GM23338 (cell line): ENCODE measurements around the gene GGT7. TPM values are rescaled to one million over a fixed set of nuclear protein-coding genes. Genes with fewer than 3 reads are reported as not detected.
"Not testable (repeated sequence)": the region's sequence is repeated elsewhere in the genome, so short reads cannot be mapped to it uniquely, and the experiment has no call there.

Experiments used
- ATAC-seq: fragments of 200-7000 bp; cut with Tn5 transposase; 3 replicates; pipeline ENCODE4 v1.9.1; 2020
- DNase-seq: peaks from one replicate; pipeline ENCODE4 v3.0.0-alpha.2; 2015; ENCODE audit warnings: low spot score
- H2AFZ ChIP-seq: fragments of 200-600 bp; sonication (generic); 2 replicates; pipeline ENCODE4 v1.8.0; 2016; ENCODE audit warnings: antibody characterized with exemption, mild to moderate bottlenecking, moderate library complexity
- H3F3A ChIP-seq: fragments of 200-600 bp; sonication (generic); replicated peaks from 2 replicates; pipeline ENCODE4 v1.8.0; 2017; ENCODE audit warnings: antibody characterized with exemption, mixed run types, low read depth
- H3K27ac ChIP-seq: fragments of 200-600 bp; sonication (generic); 2 replicates; pipeline ENCODE4 v1.6.1; 2016; ENCODE audit warnings: low read depth
- H3K27me3 ChIP-seq: fragments of 200-600 bp; sonication (generic); 2 replicates; pipeline ENCODE4 v1.8.0; 2016; ENCODE audit warnings: mild to moderate bottlenecking, mixed run types, moderate library complexity; ENCODE audit not compliant: insufficient read depth
- H3K36me3 ChIP-seq: fragments of 200-600 bp; sonication (generic); 2 replicates; pipeline ENCODE4 v1.8.0; 2016; ENCODE audit warnings: mild to moderate bottlenecking; ENCODE audit not compliant: insufficient read depth
- H3K4me1 ChIP-seq: fragments of 200-600 bp; sonication (generic); 2 replicates; pipeline ENCODE4 v1.8.0; 2016; ENCODE audit warnings: mild to moderate bottlenecking, moderate library complexity; ENCODE audit not compliant: insufficient read depth
- H3K4me2 ChIP-seq: fragments of 200-600 bp; sonication (generic); 2 replicates; pipeline ENCODE4 v1.7.1; 2017; ENCODE audit warnings: mixed run types
- H3K4me3 ChIP-seq: fragments of 200-600 bp; sonication (generic); 2 replicates; pipeline ENCODE4 v1.6.1; 2016; ENCODE audit warnings: mixed run types
- H3K79me2 ChIP-seq: fragments of 200-600 bp; sonication (generic); replicated peaks from 2 replicates; pipeline ENCODE4 v1.8.0; 2017; ENCODE audit warnings: mild to moderate bottlenecking; ENCODE audit not compliant: insufficient read depth
- H3K9me2 ChIP-seq: fragments of 200-600 bp; sonication (generic); 2 replicates; pipeline ENCODE4 v1.8.0; 2017; ENCODE audit not compliant: insufficient read depth
- H4K20me1 ChIP-seq: fragments of 200-600 bp; sonication (generic); replicated peaks from 2 replicates; pipeline ENCODE4 v1.8.0; 2017; ENCODE audit warnings: mild to moderate bottlenecking; ENCODE audit not compliant: insufficient read depth
- H3K27ac Mint-ChIP-seq: 2 replicates; pipeline ENCODE4 v1.8.0; 2020; ENCODE audit warnings: inconsistent platforms, mild to moderate bottlenecking, moderate library complexity, mixed read lengths
- H3K27me3 Mint-ChIP-seq: 3 replicates; pipeline ENCODE4 v1.8.0; 2022; ENCODE audit warnings: low read depth, mild to moderate bottlenecking, moderate library complexity, mixed read lengths, inconsistent platforms; ENCODE audit not compliant: insufficient read depth, poor library complexity
- H3K36me3 Mint-ChIP-seq: 3 replicates; pipeline ENCODE4 v1.8.0; 2021; ENCODE audit warnings: low read depth, mild to moderate bottlenecking, inconsistent platforms, moderate library complexity, mixed read lengths
- H3K4me1 Mint-ChIP-seq: 3 replicates; pipeline ENCODE4 v1.8.0; 2020; ENCODE audit warnings: mild to moderate bottlenecking, inconsistent platforms, mixed read lengths
- H3K4me3 Mint-ChIP-seq: 3 replicates; pipeline ENCODE4 v1.8.0; 2021; ENCODE audit warnings: moderate library complexity, mild to moderate bottlenecking, inconsistent platforms, mixed read lengths
- H3K9me3 Mint-ChIP-seq: 3 replicates; pipeline ENCODE4 v1.8.0; 2020; ENCODE audit warnings: moderate library complexity, mild to moderate bottlenecking, inconsistent platforms, mixed read lengths
- CTCF ChIP-seq, 2 experiments: fragments of 200-600 bp in 1 of 2; sonication (generic) in 1 of 2; conservative IDR thresholded peaks; 2 replicates each; pipeline versions ENCODE4 v1.5.1 to v1.6.1; 2016 to 2017; ENCODE audit warnings: antibody characterized with exemption in 2 of 2, low read depth in 2 of 2, mild to moderate bottlenecking in 2 of 2, moderate library complexity in 1 of 2
- EZH2 ChIP-seq: fragments of 200-600 bp; sonication (generic); IDR thresholded peaks from one replicate; pipeline ENCODE4 v1.8.0; 2017; ENCODE audit warnings: antibody characterized with exemption, mild to moderate bottlenecking, low read depth; ENCODE audit not compliant: unreplicated experiment
- POLR2AphosphoS5 ChIP-seq: IDR thresholded peaks from 2 replicates; pipeline ENCODE4 v1.6.1; 2016; ENCODE audit warnings: antibody characterized with exemption, low read depth
- ZNF114 ChIP-seq: fragments of 250-450 bp; sonication (Bioruptor Pico); IDR thresholded peaks from 2 replicates; pipeline ENCODE4 v1.5.0; 2020; ENCODE audit warnings: mild to moderate bottlenecking, moderate library complexity
- polyA plus RNA-seq: library from polyadenylated mRNA; unstranded; fragments of >200 nt; fragmentation: Nextera tagmentation; extraction: Ambion mirVana; gene quantifications from 2 replicates; pipeline ENCODE4 v1.2.1, GENCODE V29; 2016
- total RNA-seq: library from RNA; depleted of rRNA; stranded (reverse); fragments of >200 nt; shearing (Covaris generic); gene quantifications from 2 replicates; pipeline ENCODE4 v1.2.3, GENCODE V29; 2014

GGT7 gene
- total and polyA plus RNA-seq, 2 experiments from 2014 or later: 23.6 to 24.6 TPM

DNA sequence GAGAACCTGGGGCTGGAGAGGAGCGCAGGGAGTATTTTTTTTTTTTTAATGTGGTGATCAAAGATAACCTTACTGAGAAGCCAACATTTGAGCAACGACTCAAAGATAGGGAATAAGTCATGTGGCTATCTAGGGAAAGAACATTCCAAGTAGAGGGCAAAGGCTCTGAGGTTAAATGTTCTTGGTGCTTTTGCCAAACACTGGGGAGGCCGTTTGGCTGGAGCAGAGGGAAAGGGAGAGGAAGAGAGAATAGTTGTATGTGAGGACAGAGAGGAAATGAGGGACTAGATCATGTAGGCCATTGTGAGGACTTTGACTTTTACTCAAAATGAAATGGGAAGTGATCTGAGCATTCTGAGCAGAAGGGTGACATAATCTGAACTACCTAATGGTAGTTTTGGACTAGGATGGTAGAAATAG, 31.6 kb upstream of the GGT7 start:
- Mint-ChIP-seq H3K4me1 (no peaks in the 10 kb centered on the region), H3K36me3 (peaks cover 7% of the 10 kb centered on the region), H3K9me3 (peaks cover 6% of the 10 kb centered on the region; the same call in 2 of the 3 replicates), H3K27ac (no peak overlapping the region), H3K4me3 (no peak overlapping the region), H3K27me3 (peaks cover 2% of the 10 kb centered on the region)
- Histone ChIP-seq H2AFZ (no peak overlapping the region), H4K20me1 (no peaks in the 10 kb centered on the region), H3K36me3 (no peaks in the 10 kb centered on the region), H3K79me2 (no peaks in the 10 kb centered on the region), H3K4me3 (no peak overlapping the region), H3K27ac (no peak overlapping the region), H3K9me2 (no peaks in the 10 kb centered on the region), H3F3A (0 out of 2 replicates have a peak, but pooled peaks cover 3% of the 10 kb centered on the region), H3K27me3 (no peaks in the 10 kb centered on the region), H3K4me2 (no peak overlapping the region), H3K4me1 (no peaks in the 10 kb centered on the region)
- ATAC-seq (no peak), DNase-seq (no peak)
- no peak for TF ChIP-seq ZNF114 (CRISPR knock-in tag)
- no peak for TF ChIP-seq EZH2
- TF ChIP-seq CTCF (conservative IDR thresholded peaks at IDR 0.05; ENCODE audit: low read depth in 2 of 2): no peak
- TF ChIP-seq POLR2AphosphoS5: no peak

GRCh38 chr20:34898731-34899130, 26.1 kb upstream of the GGT7 start:
- peaks cover 15% of the 10 kb centered on the region for H3K36me3 Mint-ChIP-seq
- not testable (repeated sequence) for H3K79me2 ChIP-seq, H3K4me3 ChIP-seq, H3K9me2 ChIP-seq, H4K20me1 ChIP-seq, H3K27me3 Mint-ChIP-seq, H3K27me3 ChIP-seq, H3K4me2 ChIP-seq, H3F3A ChIP-seq, H3K4me1 Mint-ChIP-seq, H3K9me3 Mint-ChIP-seq, H3K4me1 ChIP-seq, H3K36me3 ChIP-seq, H3K27ac ChIP-seq, H3K27ac Mint-ChIP-seq, H3K4me3 Mint-ChIP-seq, DNase-seq, H2AFZ ChIP-seq, ATAC-seq

GRCh38 chr20:34898129-34898528, 25.5 kb upstream of the GGT7 start:
- not testable (repeated sequence) for H3K79me2 ChIP-seq, H2AFZ ChIP-seq, H3K4me3 ChIP-seq, DNase-seq, ATAC-seq, H3K27ac ChIP-seq, H3K27me3 Mint-ChIP-seq, H3K36me3 ChIP-seq, H3K4me2 ChIP-seq, H3K9me3 Mint-ChIP-seq, H3K27ac Mint-ChIP-seq, H3K4me1 Mint-ChIP-seq, H3K27me3 ChIP-seq, H3F3A ChIP-seq, H3K4me3 Mint-ChIP-seq, H3K9me2 ChIP-seq, H3K4me1 ChIP-seq, H4K20me1 ChIP-seq
- H3K36me3 Mint-ChIP-seq: peaks cover 15% of the 10 kb centered on the region
